H9 (cell line): ENCODE results near the gene OR51E1. TPM values are rescaled to one million over a fixed set of nuclear protein-coding genes. Genes with fewer than 3 reads are reported as not detected.

Experiments
- DNase-seq: peaks from one replicate; pipeline ENCODE4 v3.0.0-alpha.2; 2017
- H2AFZ ChIP-seq: one replicate; pipeline ENCODE4 v1.6.1; 2013; ENCODE audit warnings: mild to moderate bottlenecking, low read length, control low read depth, moderate library complexity
- H2AK5ac ChIP-seq: 2 replicates; pipeline ENCODE4 v1.6.1; 2013; ENCODE audit warnings: low read length, control low read depth, mixed read lengths; ENCODE audit not compliant: insufficient read length
- H2BK120ac ChIP-seq: one replicate; pipeline ENCODE4 v1.6.1; 2013; ENCODE audit warnings: low read depth, mild to moderate bottlenecking, low read length, control low read depth, inconsistent platforms; ENCODE audit not compliant: poor library complexity, severe bottlenecking
- H2BK12ac ChIP-seq: 2 replicates; pipeline ENCODE4 v1.6.1; 2013; ENCODE audit warnings: low read length, control low read depth, mixed read lengths, low read depth; ENCODE audit not compliant: insufficient read length
- H2BK15ac ChIP-seq: 2 replicates; pipeline ENCODE4 v1.6.1; 2013; ENCODE audit warnings: low read depth, low read length, control low read depth
- H2BK20ac ChIP-seq: one replicate; pipeline ENCODE4 v1.6.1; 2013; ENCODE audit warnings: low read depth, mild to moderate bottlenecking, low read length, control low read depth, inconsistent platforms; ENCODE audit not compliant: poor library complexity, severe bottlenecking
- H2BK5ac ChIP-seq: 2 replicates; pipeline ENCODE4 v1.6.1; 2013; ENCODE audit warnings: low read length, control low read depth, mixed read lengths; ENCODE audit not compliant: insufficient read length
- H3K14ac ChIP-seq: 2 replicates; pipeline ENCODE4 v1.6.1; 2013; ENCODE audit warnings: low read length, control low read depth; ENCODE audit not compliant: insufficient read depth
- H3K18ac ChIP-seq: 2 replicates; pipeline ENCODE4 v1.6.1; 2013; ENCODE audit warnings: low read depth, mild to moderate bottlenecking, mixed read lengths, low read length, control low read depth; ENCODE audit not compliant: insufficient read length
- H3K23ac ChIP-seq: 2 replicates; pipeline ENCODE4 v1.6.1; 2013; ENCODE audit warnings: low read length, control low read depth, mixed read lengths, low read depth; ENCODE audit not compliant: insufficient read length
- H3K23me2 ChIP-seq: 2 replicates; pipeline ENCODE4 v1.6.1; 2013; ENCODE audit warnings: low read depth, mild to moderate bottlenecking, mixed read lengths, low read length, control low read depth; ENCODE audit not compliant: insufficient read length, poor library complexity, severe bottlenecking
- H3K27ac ChIP-seq: 2 replicates; pipeline ENCODE4 v1.5.1; 2013; ENCODE audit warnings: low read length, control low read depth, mixed read lengths, low read depth; ENCODE audit not compliant: insufficient read length
- H3K27me3 ChIP-seq: 2 replicates; pipeline ENCODE4 v1.6.1; 2013; ENCODE audit warnings: low read length, control low read depth, inconsistent platforms; ENCODE audit not compliant: insufficient read depth
- H3K4ac ChIP-seq: 2 replicates; pipeline ENCODE4 v1.6.1; 2013; ENCODE audit warnings: low read depth, mild to moderate bottlenecking, control low read depth, inconsistent platforms, low read length, moderate library complexity
- H3K4me1 ChIP-seq: 2 replicates; pipeline ENCODE4 v1.6.1; 2013; ENCODE audit warnings: low read length, control low read depth, inconsistent platforms; ENCODE audit not compliant: insufficient read depth
- H3K4me2 ChIP-seq: 2 replicates; pipeline ENCODE4 v1.6.1; 2013; ENCODE audit warnings: low read length, control low read depth, mixed read lengths; ENCODE audit not compliant: insufficient read length, insufficient read depth
- H3K56ac ChIP-seq: 2 replicates; pipeline ENCODE4 v1.6.1; 2013; ENCODE audit warnings: low read depth, mild to moderate bottlenecking, mixed read lengths, low read length, control low read depth; ENCODE audit not compliant: insufficient read length
- H3K79me1 ChIP-seq: 2 replicates; pipeline ENCODE4 v1.6.1; 2013; ENCODE audit warnings: low read depth, mild to moderate bottlenecking, moderate library complexity, low read length, control low read depth, inconsistent platforms; ENCODE audit not compliant: insufficient read depth, poor library complexity, severe bottlenecking
- H3K79me2 ChIP-seq: 2 replicates; pipeline ENCODE4 v1.6.1; 2013; ENCODE audit warnings: low read length, control low read depth, inconsistent platforms; ENCODE audit not compliant: insufficient read depth
- H3K9ac ChIP-seq: 2 replicates; pipeline ENCODE4 v1.6.1; 2013; ENCODE audit warnings: low read length, control low read depth, mixed read lengths; ENCODE audit not compliant: insufficient read length; ENCODE audit errors: extremely low read depth
- H3K9me3 ChIP-seq: one replicate; pipeline ENCODE4 v1.6.1; 2013; ENCODE audit warnings: low read depth, low read length, inconsistent platforms; ENCODE audit not compliant: control insufficient read depth
- H3T11ph ChIP-seq: one replicate; pipeline ENCODE4 v1.6.1; 2013; ENCODE audit warnings: mild to moderate bottlenecking, low read length, control low read depth, inconsistent platforms
- H4K20me1 ChIP-seq: one replicate; pipeline ENCODE4 v1.6.1; 2013; ENCODE audit not compliant: control insufficient read depth, insufficient read length, insufficient read depth
- H4K5ac ChIP-seq: 2 replicates; pipeline ENCODE4 v1.6.1; 2013; ENCODE audit warnings: low read depth, mild to moderate bottlenecking, mixed read lengths, low read length, control low read depth; ENCODE audit not compliant: insufficient read length
- H4K8ac ChIP-seq: replicated peaks from 2 replicates; pipeline ENCODE4 v1.6.1; 2013; ENCODE audit warnings: low read length, control low read depth, mixed read lengths, low read depth; ENCODE audit not compliant: insufficient read length
- H4K91ac ChIP-seq: 2 replicates; pipeline ENCODE4 v1.6.1; 2013; ENCODE audit warnings: low read depth, mild to moderate bottlenecking, moderate library complexity, mixed read lengths, low read length, control low read depth; ENCODE audit not compliant: insufficient read length
- H3K27ac Mint-ChIP-seq, 3 experiments: 2 replicates in 2 of 3; 3 replicates in 1 of 3; pipeline ENCODE4 v1.8.0; 2020 to 2021; ENCODE audit warnings: mixed read lengths in 3 of 3, mild to moderate bottlenecking in 1 of 3, moderate library complexity in 1 of 3
- H3K27me3 Mint-ChIP-seq: 2 replicates; pipeline ENCODE4 v1.8.0; 2021; ENCODE audit warnings: low read depth, mild to moderate bottlenecking, moderate library complexity, mixed read lengths
- H3K36me3 Mint-ChIP-seq, 3 experiments: 2 replicates in 2 of 3; 3 replicates in 1 of 3; pipeline ENCODE4 v1.8.0; 2020 to 2021; ENCODE audit warnings: low read depth in 3 of 3, mixed read lengths in 3 of 3; ENCODE audit not compliant: insufficient read depth in 1 of 3
- H3K4me1 Mint-ChIP-seq, 2 experiments: 2 replicates each; pipeline ENCODE4 v1.8.0; 2020; ENCODE audit warnings: mixed read lengths in 2 of 2
- H3K4me3 Mint-ChIP-seq, 2 experiments: 2 replicates in 1 of 2; 3 replicates in 1 of 2; pipeline ENCODE4 v1.8.0; 2020 to 2021; ENCODE audit warnings: mild to moderate bottlenecking in 2 of 2, mixed read lengths in 2 of 2, moderate library complexity in 1 of 2
- H3K9me3 Mint-ChIP-seq, 2 experiments: 2 replicates in 1 of 2; 3 replicates in 1 of 2; pipeline ENCODE4 v1.8.0; 2020; ENCODE audit warnings: mild to moderate bottlenecking in 2 of 2, mixed read lengths in 2 of 2, moderate library complexity in 1 of 2
- CTCF ChIP-seq: fragments of 200-600 bp; sonication (generic); conservative IDR thresholded peaks from 3 replicates; pipeline ENCODE4 v1.8.0; 2021; ENCODE audit warnings: antibody characterized with exemption, mild to moderate bottlenecking
- WGBS: extraction: QIAGEN DNeasy Blood & Tissue Kit; methylation state at CpG from one replicate; pipeline ENCODE4 v1.1.7; 2013; ENCODE audit warnings: missing lambda C conversion rate, low lambda C conversion rate, mixed read lengths; ENCODE audit not compliant: insufficient read length; ENCODE audit errors: extremely low coverage; 5-methylcytosine and 5-hydroxymethylcytosine counted together
- total RNA-seq: library from RNA; stranded (reverse); gene quantifications from 2 replicates; pipeline ENCODE4 v1.2.1, GENCODE V29; 2021

OR51E1 gene
- total RNA-seq, 1 experiment from 2014 or later = not detected

- Histone ChIP-seq H4K91ac (no peak overlapping the region), H3K9ac (no peak overlapping the region), H3K4me1 (peaks cover 2% of the 10 kb centered on the region; the same call in 1 of the 2 replicates), H3K27me3 (no peaks in the 10 kb centered on the region; the same call in 1 of the 2 replicates), H3K79me2 (no peaks in the 10 kb centered on the region), H3K18ac (no peak overlapping the region), H4K20me1 (no peaks in the 10 kb centered on the region), H3K9me3 (no peaks in the 10 kb centered on the region), H3K79me1 (no peaks in the 10 kb centered on the region), H2AFZ (no peak overlapping the region), H2BK120ac (no peak overlapping the region), H2BK20ac (no peak overlapping the region), H3K56ac (no peak overlapping the region), H3K14ac (no peak overlapping the region), H3K23me2 (no peaks in the 10 kb centered on the region), H3T11ph (no peak overlapping the region), H2BK12ac (no peak overlapping the region), H2AK5ac (no peak overlapping the region), H2BK5ac (no peak overlapping the region), H4K5ac (no peak overlapping the region), H3K27ac (no peak overlapping the region), H2BK15ac (no peak overlapping the region), H4K8ac (no peak overlapping the region), H3K23ac (no peak overlapping the region), H3K4me2 (no peak overlapping the region), H3K4ac (no peak overlapping the region)
- H3K9me3 Mint-ChIP-seq = no peaks in the 10 kb centered on the region
- no CpG with 5 or more reads among the region's 2 CpGs for WGBS
- no peaks in the 10 kb centered on the region for H3K27me3 Mint-ChIP-seq
- no peak overlapping the region for H3K4me3 Mint-ChIP-seq
- peaks cover 3% of the 10 kb centered on the region in 2 experiments; a peak in 3 of 4 replicates for H3K4me1 Mint-ChIP-seq
- no peak for TF ChIP-seq CTCF
- no peaks in the 10 kb centered on the region for H3K36me3 Mint-ChIP-seq
- H3K27ac Mint-ChIP-seq = no peak overlapping the region
- DNase-seq = no peak
These were observed 30.0 kb downstream of the OR51E1 start for GRCh38 chr11:4673781-4674180.
